PC-3 (cell line): ENCODE measurements around the gene LPAR1. TPM values are rescaled to one million over a fixed set of nuclear protein-coding genes. Genes with fewer than 3 reads are reported as not detected.

Source experiments
- ATAC-seq: fragments of 200-7000 bp; cut with Tn5 transposase; 2 replicates; pipeline ENCODE4 v1.9.1; 2020; ENCODE audit warnings: mild to moderate bottlenecking, moderate library complexity
- BruUV-seq: library from RNA; stranded (reverse); fragments of 400-500 nt; replicated peaks from 2 replicates; lab custom pipeline; 2021; lab: Mats Ljungman, UMichigan
- CTCF ChIA-PET: fragments of 300-600 bp; sonication (Branson Sonifier 250); formaldehyde crosslinking; loops from one replicate; lab custom pipeline; 2022; ENCODE audit warnings: antibody characterized with exemption; lab: Charles Lee
- POLR2A ChIA-PET: fragments of 300-600 bp; sonication (Branson Sonifier 250); formaldehyde crosslinking; loops from one replicate; lab custom pipeline; 2022; ENCODE audit warnings: antibody characterized with exemption; ENCODE audit not compliant: unreplicated experiment; lab: Charles Lee
- DNase-seq: peaks from one replicate; pipeline ENCODE4 v3.0.0-alpha.2; 2015
- H2AFZ ChIP-seq: fragments of 300-600 bp; sonication (generic); 2 replicates; pipeline ENCODE4 v1.6.0; 2016; ENCODE audit warnings: antibody characterized with exemption, low read length
- H3F3A ChIP-seq: fragments of 300-600 bp; sonication (generic); one replicate; pipeline ENCODE4 v1.6.0; 2017; ENCODE audit warnings: antibody characterized with exemption, low read length, control low read depth, mild to moderate bottlenecking; ENCODE audit not compliant: unreplicated experiment
- H3K27ac ChIP-seq: fragments of 300-600 bp; sonication (generic); 2 replicates; pipeline ENCODE4 v1.5.1; 2016; ENCODE audit warnings: mild to moderate bottlenecking, low read length
- H3K27me3 ChIP-seq: fragments of 300-600 bp; sonication (generic); 2 replicates; pipeline ENCODE4 v1.6.1; 2016; ENCODE audit warnings: low read length, mixed read lengths
- H3K36me3 ChIP-seq: fragments of 300-600 bp; sonication (generic); 2 replicates; pipeline ENCODE4 v1.6.1; 2016; ENCODE audit warnings: low read depth, mixed run types, low read length, mixed read lengths
- H3K4me1 ChIP-seq: fragments of 300-600 bp; sonication (generic); 2 replicates; pipeline ENCODE4 v1.5.1; 2016; ENCODE audit warnings: low read length; ENCODE audit not compliant: insufficient read depth
- H3K4me2 ChIP-seq: fragments of 300-600 bp; sonication (generic); 2 replicates; pipeline ENCODE4 v1.6.0; 2016; ENCODE audit warnings: low read length
- H3K4me3 ChIP-seq: fragments of 300-600 bp; sonication (generic); 2 replicates; pipeline ENCODE4 v1.5.1; 2016; ENCODE audit warnings: mild to moderate bottlenecking, low read length, mixed read lengths
- H3K79me2 ChIP-seq: fragments of 300-600 bp; sonication (generic); 2 replicates; pipeline ENCODE4 v1.6.1; 2017; ENCODE audit warnings: low read length, mixed read lengths
- H3K9ac ChIP-seq: fragments of 300-600 bp; sonication (generic); 2 replicates; pipeline ENCODE4 v1.6.0; 2016; ENCODE audit warnings: mild to moderate bottlenecking, low read length
- H3K9me2 ChIP-seq: fragments of 300-600 bp; sonication (generic); replicated peaks from 2 replicates; pipeline ENCODE4 v1.6.1; 2016; ENCODE audit warnings: mixed run types, low read length, mixed read lengths
- H3K9me3 ChIP-seq: fragments of 300-600 bp; sonication (generic); 2 replicates; pipeline ENCODE4 v1.6.1; 2016; ENCODE audit warnings: low read length, mixed read lengths
- H4K20me1 ChIP-seq: fragments of 300-600 bp; sonication (generic); 2 replicates; pipeline ENCODE4 v1.6.1; 2016; ENCODE audit warnings: low read length, mixed read lengths
- CTCF ChIP-seq: fragments of 300-600 bp; sonication (generic); conservative IDR thresholded peaks from 2 replicates; pipeline ENCODE4 v1.5.1; 2017; ENCODE audit warnings: antibody characterized with exemption, low read depth, mild to moderate bottlenecking, low read length
- EZH2 ChIP-seq: fragments of 300-600 bp; sonication (generic); IDR thresholded peaks from one replicate; pipeline ENCODE4 v1.6.1; 2017; ENCODE audit warnings: antibody characterized with exemption, mild to moderate bottlenecking, low read length; ENCODE audit not compliant: unreplicated experiment
- EZH2phosphoT487 ChIP-seq: fragments of 300-600 bp; sonication (generic); IDR thresholded peaks from 2 replicates; pipeline ENCODE4 v1.6.1; 2018; ENCODE audit warnings: mild to moderate bottlenecking, antibody characterized with exemption, low read length, borderline replicate concordance
- intact Hi-C: fragments of 100-400 bp; cut with micrococcal nuclease; formaldehyde crosslinking; loops from 2 replicates; pipeline ENCODE4 v1.9.0; 2023
- total RNA-seq: library from RNA; depleted of rRNA; stranded (reverse); fragments of >200 nt; gene quantifications from 2 replicates; pipeline ENCODE4 v1.2.3, GENCODE V29; 2014

Gene LPAR1
- total RNA-seq, 1 experiment from 2014 or later = 67.9 TPM

DNA sequence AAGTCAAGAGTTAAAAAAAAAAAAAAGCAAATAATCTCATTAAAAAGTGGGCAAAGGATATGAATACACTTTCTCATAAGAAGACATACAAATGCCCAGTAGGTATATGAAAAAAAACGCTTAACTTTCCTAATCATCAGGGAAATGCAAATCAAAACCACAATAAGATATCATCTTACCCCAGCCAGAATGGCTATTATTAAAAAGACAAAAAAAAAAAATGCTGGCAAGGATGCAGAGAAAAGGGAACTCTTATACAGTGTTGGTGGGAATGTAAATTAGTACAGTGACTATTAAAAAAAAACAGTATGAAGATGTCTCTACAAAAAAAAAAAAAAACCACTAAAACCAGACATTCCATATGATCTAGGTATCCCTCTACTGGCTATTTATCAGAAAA, 79.4 kb downstream of the LPAR1 start:
- POLR2A ChIA-PET = no interaction called here
- intact Hi-C loops = no loop called here
- CTCF ChIA-PET = no interaction called here

DNA sequence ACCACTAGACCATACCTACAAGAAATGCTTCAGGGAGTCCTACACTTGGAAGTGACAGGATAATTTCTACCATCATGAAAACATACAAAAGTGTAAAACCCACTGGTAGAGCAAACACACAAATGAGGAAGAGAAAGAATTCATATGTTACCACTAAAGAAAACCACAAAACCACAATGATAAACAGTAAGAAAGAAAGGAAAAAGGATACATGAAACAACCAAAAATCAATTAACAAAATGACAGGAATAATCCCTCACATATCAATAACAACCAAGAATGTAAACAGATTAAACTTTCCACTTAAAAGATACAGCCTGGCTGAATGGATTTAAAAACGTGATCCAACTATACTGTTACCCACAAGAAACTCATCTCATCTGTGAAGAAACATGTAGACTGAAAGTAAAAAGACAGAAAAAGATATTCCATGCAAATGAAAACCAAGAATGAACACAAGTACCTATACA, 83.4 kb downstream of the LPAR1 start:
- Histone ChIP-seq H3K4me2 (no peak overlapping the region), H3K36me3 (peaks cover 56% of the 10 kb centered on the region), H3K4me3 (no peak overlapping the region), H3K9ac (no peak overlapping the region), H3K9me2 (no peaks in the 10 kb centered on the region), H3K79me2 (peaks cover 94% of the 10 kb centered on the region), H3K4me1 (peaks cover 38% of the 10 kb centered on the region), H3K27me3 (no peaks in the 10 kb centered on the region), H3F3A (peaks cover 5% of the 10 kb centered on the region), H2AFZ (no peak overlapping the region), H3K9me3 (no peaks in the 10 kb centered on the region), H3K27ac (no peak overlapping the region), H4K20me1 (no peaks in the 10 kb centered on the region)
- no peak for TF ChIP-seq EZH2phosphoT487
- TF ChIP-seq CTCF = no peak
- TF ChIP-seq EZH2 = no peak
- BruUV-seq = no TSS peak
- intact Hi-C loops = no loop called here
- ChIA-PET POLR2A (no interaction called here), CTCF (no interaction called here)
- no peak for DNase-seq
- no peak for ATAC-seq

More for the DNA sequence above, 79.4 kb downstream of the LPAR1 start:
- ATAC-seq (no peak), DNase-seq (no peak)
- H3K9me2 ChIP-seq = no peaks in the 10 kb centered on the region
- H3K4me3 ChIP-seq = no peak overlapping the region
- no peak overlapping the region for H3K4me2 ChIP-seq
- TF ChIP-seq CTCF = no peak
- no peak for TF ChIP-seq EZH2phosphoT487
- no peak for TF ChIP-seq EZH2
- no peaks in the 10 kb centered on the region for H3K9me3 ChIP-seq
- BruUV-seq = no TSS peak
- no peak overlapping the region for H3K9ac ChIP-seq
- no peak overlapping the region for H3K27ac ChIP-seq
- H3F3A ChIP-seq = no peaks in the 10 kb centered on the region
- H2AFZ ChIP-seq = no peak overlapping the region
- H3K27me3 ChIP-seq = no peaks in the 10 kb centered on the region
- H3K4me1 ChIP-seq = 0 out of 2 replicates have a peak, but pooled peaks cover 6% of the 10 kb centered on the region
- H3K79me2 ChIP-seq = peaks cover 77% of the 10 kb centered on the region
- H3K36me3 ChIP-seq = peaks cover 74% of the 10 kb centered on the region
- no peaks in the 10 kb centered on the region for H4K20me1 ChIP-seq

- H3K27ac ChIP-seq = peak overlapping the region; percentile 65
- no peak overlapping the region for H3K4me2 ChIP-seq
- ATAC-seq (peak; percentile 44), DNase-seq (peak; percentile 20)
- TF ChIP-seq EZH2phosphoT487 = no peak
- no peak for TF ChIP-seq CTCF
- TF ChIP-seq EZH2 = no peak
- ChIA-PET POLR2A (no interaction called here), CTCF (no interaction called here)
- H3K9ac ChIP-seq = no peak overlapping the region
- no peak overlapping the region for H3K4me3 ChIP-seq
- no peaks in the 10 kb centered on the region for H4K20me1 ChIP-seq
- H3F3A ChIP-seq = peaks cover 9% of the 10 kb centered on the region
- H3K9me2 ChIP-seq = no peaks in the 10 kb centered on the region
- H2AFZ ChIP-seq = no peak overlapping the region
- intact Hi-C loops = no loop called here
- peaks cover 95% of the 10 kb centered on the region for H3K79me2 ChIP-seq
- H3K9me3 ChIP-seq = no peaks in the 10 kb centered on the region
- no peaks in the 10 kb centered on the region for H3K27me3 ChIP-seq
- H3K4me1 ChIP-seq = peaks cover 52% of the 10 kb centered on the region
- BruUV-seq = no TSS peak
- peaks cover 53% of the 10 kb centered on the region for H3K36me3 ChIP-seq
Observed at GRCh38 chr9:110952540-110952859, 85.8 kb downstream of the LPAR1 start.
